Neural progenitor cell (in vitro differentiated cells): ENCODE results near the gene BEAN1.
"Not testable (repeated sequence)": the region's sequence is repeated elsewhere in the genome, so short reads cannot be mapped to it uniquely, and the experiment has no call there.

Experiments used
- EZH2 ChIP-seq: fragments of 200-600 bp; sonication (generic); IDR thresholded peaks from 2 replicates; pipeline ENCODE4 v1.6.1; 2017; ENCODE audit warnings: antibody characterized with exemption, mild to moderate bottlenecking, moderate library complexity
- EZH2phosphoT487 ChIP-seq: fragments of 200-600 bp; sonication (generic); IDR thresholded peaks from 2 replicates; pipeline ENCODE4 v1.6.1; 2017; ENCODE audit warnings: antibody characterized with exemption
- TF ChIP-seq, protein P1 (sequence below): fragments of 200-600 bp; sonication (generic); IDR thresholded peaks from 2 replicates; pipeline ENCODE4 v1.5.1; 2017; ENCODE audit warnings: antibody characterized with exemption, mild to moderate bottlenecking

DNA sequence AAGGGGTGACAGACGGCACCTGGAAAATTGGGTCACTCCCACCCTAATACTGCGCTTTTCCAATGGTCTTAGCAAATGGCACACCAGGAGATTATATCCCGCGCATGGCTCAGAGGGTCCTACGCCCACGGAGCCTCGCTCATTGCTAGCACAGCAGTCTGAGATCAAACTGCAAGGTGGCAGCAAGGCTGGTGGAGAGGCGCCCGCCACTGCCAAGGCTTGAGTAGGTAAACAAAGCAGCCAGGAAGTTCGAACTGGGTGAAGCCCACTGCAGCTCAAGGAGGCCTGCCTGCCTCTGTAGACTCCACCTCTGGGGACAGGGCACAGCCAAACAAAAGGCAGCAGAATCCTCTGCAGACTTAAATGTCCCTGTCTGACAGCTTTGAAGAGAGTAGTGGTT, 69.1 kb downstream of the BEAN1 start:
- TF ChIP-seq, protein P1, sequence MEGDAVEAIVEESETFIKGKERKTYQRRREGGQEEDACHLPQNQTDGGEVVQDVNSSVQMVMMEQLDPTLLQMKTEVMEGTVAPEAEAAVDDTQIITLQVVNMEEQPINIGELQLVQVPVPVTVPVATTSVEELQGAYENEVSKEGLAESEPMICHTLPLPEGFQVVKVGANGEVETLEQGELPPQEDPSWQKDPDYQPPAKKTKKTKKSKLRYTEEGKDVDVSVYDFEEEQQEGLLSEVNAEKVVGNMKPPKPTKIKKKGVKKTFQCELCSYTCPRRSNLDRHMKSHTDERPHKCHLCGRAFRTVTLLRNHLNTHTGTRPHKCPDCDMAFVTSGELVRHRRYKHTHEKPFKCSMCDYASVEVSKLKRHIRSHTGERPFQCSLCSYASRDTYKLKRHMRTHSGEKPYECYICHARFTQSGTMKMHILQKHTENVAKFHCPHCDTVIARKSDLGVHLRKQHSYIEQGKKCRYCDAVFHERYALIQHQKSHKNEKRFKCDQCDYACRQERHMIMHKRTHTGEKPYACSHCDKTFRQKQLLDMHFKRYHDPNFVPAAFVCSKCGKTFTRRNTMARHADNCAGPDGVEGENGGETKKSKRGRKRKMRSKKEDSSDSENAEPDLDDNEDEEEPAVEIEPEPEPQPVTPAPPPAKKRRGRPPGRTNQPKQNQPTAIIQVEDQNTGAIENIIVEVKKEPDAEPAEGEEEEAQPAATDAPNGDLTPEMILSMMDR, result not testable (repeated sequence)
- not testable (repeated sequence) for TF ChIP-seq EZH2, EZH2phosphoT487
